Calu3 (cell line): Measurements from ENCODE around the gene CD79A. TPM values are rescaled to one million over a fixed set of nuclear protein-coding genes. Genes with fewer than 3 reads are reported as not detected.

Source experiments
- BruUV-seq: library from RNA; stranded (reverse); fragments of 400-500 nt; replicated peaks from 2 replicates; lab custom pipeline; 2021; lab: Mats Ljungman, UMichigan
- CTCF ChIA-PET: fragments of 300-600 bp; sonication (Branson Sonifier 250); formaldehyde crosslinking; loops from one replicate; lab custom pipeline; 2022; ENCODE audit warnings: antibody characterized with exemption; lab: Charles Lee
- DNase-seq: peaks from one replicate; pipeline ENCODE4 v3.0.0; 2022
- H3K27ac Mint-ChIP-seq: one replicate; pipeline ENCODE4 v1.8.0; 2022; ENCODE audit warnings: mixed read lengths; ENCODE audit not compliant: unreplicated experiment
- H3K27me3 Mint-ChIP-seq: one replicate; pipeline ENCODE4 v1.8.0; 2022; ENCODE audit warnings: mixed read lengths; ENCODE audit not compliant: unreplicated experiment
- H3K36me3 Mint-ChIP-seq: one replicate; pipeline ENCODE4 v1.8.0; 2022; ENCODE audit warnings: mild to moderate bottlenecking, moderate library complexity, mixed read lengths; ENCODE audit not compliant: insufficient read depth, unreplicated experiment
- H3K4me1 Mint-ChIP-seq: one replicate; pipeline ENCODE4 v1.8.0; 2022; ENCODE audit warnings: mild to moderate bottlenecking, low read depth, mixed read lengths; ENCODE audit not compliant: unreplicated experiment
- H3K4me3 Mint-ChIP-seq: one replicate; pipeline ENCODE4 v1.8.0; 2022; ENCODE audit warnings: mild to moderate bottlenecking, low read depth, moderate library complexity, mixed read lengths; ENCODE audit not compliant: unreplicated experiment
- H3K9me3 Mint-ChIP-seq: one replicate; pipeline ENCODE4 v1.8.0; 2022; ENCODE audit warnings: low read depth, mixed read lengths; ENCODE audit not compliant: unreplicated experiment
- intact Hi-C: fragments of 100-400 bp; cut with micrococcal nuclease; formaldehyde crosslinking; loops from one replicate; pipeline ENCODE4 v1.10.0; 2022; ENCODE audit not compliant: unreplicated experiment
- total RNA-seq: library from RNA; stranded (reverse); gene quantifications from 2 replicates; pipeline ENCODE4 v1.2.3, GENCODE V29; 2022
- TF ChIP-seq, protein P1 (sequence below): fragments of 200-600 bp; IDR thresholded peaks from one replicate; pipeline ENCODE4 v1.8.0; 2022; ENCODE audit warnings: antibody characterized with exemption; ENCODE audit not compliant: unreplicated experiment

The CD79A gene
- total RNA-seq, 1 experiment from 2014 or later, result 0.45 TPM

DNA sequence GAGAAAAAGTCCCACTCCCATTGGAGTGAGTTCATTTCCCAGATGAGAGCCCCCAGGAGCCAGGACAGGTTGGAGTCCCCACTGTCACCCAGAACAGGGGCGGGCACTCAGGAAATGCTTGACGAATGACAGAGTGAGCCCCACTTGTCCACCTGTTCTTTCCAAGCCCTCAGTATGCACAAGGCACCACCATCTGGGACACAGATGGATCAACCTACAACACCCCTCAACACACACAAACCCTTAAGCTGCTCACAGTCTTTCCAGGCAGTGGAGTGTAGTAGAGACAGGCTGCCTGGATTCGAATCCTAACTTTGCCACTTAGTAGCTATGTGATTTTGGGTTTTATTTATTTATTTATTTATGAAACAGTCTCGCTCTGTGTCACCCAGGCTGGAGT lies 13.9 kb downstream of the CD79A start:
- H3K9me3 Mint-ChIP-seq, result no peaks in the 10 kb centered on the region
- intact Hi-C loops, result no loop called here
- no peaks in the 10 kb centered on the region for H3K27me3 Mint-ChIP-seq
- no peak overlapping the region for H3K4me3 Mint-ChIP-seq
- DNase-seq, result no peak
- no TSS peak for BruUV-seq
- H3K4me1 Mint-ChIP-seq, result peaks cover 41% of the 10 kb centered on the region
- H3K36me3 Mint-ChIP-seq, result peaks cover 45% of the 10 kb centered on the region
- TF ChIP-seq, protein P1, sequence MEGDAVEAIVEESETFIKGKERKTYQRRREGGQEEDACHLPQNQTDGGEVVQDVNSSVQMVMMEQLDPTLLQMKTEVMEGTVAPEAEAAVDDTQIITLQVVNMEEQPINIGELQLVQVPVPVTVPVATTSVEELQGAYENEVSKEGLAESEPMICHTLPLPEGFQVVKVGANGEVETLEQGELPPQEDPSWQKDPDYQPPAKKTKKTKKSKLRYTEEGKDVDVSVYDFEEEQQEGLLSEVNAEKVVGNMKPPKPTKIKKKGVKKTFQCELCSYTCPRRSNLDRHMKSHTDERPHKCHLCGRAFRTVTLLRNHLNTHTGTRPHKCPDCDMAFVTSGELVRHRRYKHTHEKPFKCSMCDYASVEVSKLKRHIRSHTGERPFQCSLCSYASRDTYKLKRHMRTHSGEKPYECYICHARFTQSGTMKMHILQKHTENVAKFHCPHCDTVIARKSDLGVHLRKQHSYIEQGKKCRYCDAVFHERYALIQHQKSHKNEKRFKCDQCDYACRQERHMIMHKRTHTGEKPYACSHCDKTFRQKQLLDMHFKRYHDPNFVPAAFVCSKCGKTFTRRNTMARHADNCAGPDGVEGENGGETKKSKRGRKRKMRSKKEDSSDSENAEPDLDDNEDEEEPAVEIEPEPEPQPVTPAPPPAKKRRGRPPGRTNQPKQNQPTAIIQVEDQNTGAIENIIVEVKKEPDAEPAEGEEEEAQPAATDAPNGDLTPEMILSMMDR, result no peak
- H3K27ac Mint-ChIP-seq, result no peak overlapping the region
- CTCF ChIA-PET, result no interaction called here

DNA sequence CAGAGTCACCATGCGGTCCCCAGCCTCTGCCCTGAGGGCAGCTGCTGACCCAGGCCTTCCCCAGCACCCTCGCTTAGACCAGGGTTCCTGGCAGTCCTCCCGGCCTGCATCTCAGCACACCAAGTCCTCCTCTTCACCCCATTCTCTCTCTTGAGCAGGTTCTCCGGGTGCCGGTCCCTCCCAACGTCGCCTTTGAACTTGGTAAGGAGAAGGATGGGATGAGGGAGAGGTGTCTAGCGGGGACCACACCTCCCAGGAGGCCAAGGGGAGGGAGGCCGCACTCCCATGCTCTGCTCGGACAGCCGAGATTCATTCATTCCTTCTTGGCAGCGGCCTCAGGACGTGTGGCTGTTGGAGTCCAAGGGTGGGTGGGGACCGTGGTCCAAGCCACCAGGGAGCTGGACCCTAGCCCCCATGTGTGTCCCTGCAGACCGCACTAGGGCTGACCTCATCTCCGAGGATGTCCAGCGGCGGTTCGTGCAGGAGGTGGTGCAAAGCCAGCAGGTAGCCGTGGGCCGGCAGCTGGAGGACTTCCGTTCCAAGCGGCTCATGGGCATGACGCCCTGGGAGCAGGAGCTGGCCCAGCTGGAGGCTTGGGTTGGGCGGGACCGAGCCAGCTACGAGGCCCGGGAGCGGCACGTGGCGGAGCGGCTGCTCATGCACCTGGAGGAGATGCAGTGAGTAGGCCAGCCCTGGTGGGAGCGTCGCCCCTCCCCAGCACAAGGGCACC lies 15.3 kb downstream of the CD79A start:
- no peak overlapping the region for H3K27ac Mint-ChIP-seq
- no peaks in the 10 kb centered on the region for H3K9me3 Mint-ChIP-seq
- H3K4me1 Mint-ChIP-seq, result peaks cover 27% of the 10 kb centered on the region
- TF ChIP-seq, protein P1, result no peak
- no peak overlapping the region for H3K4me3 Mint-ChIP-seq
- CTCF ChIA-PET, result interaction anchor here (0.6 kb wide), 1 partner anchor 37 kb away, joined by 7 read pairs; no protein-coding TSS in a partner anchor
- peaks cover 37% of the 10 kb centered on the region for H3K36me3 Mint-ChIP-seq
- no TSS peak for BruUV-seq
- intact Hi-C loops, result no loop called here
- H3K27me3 Mint-ChIP-seq, result no peaks in the 10 kb centered on the region
- no peak for DNase-seq

DNA sequence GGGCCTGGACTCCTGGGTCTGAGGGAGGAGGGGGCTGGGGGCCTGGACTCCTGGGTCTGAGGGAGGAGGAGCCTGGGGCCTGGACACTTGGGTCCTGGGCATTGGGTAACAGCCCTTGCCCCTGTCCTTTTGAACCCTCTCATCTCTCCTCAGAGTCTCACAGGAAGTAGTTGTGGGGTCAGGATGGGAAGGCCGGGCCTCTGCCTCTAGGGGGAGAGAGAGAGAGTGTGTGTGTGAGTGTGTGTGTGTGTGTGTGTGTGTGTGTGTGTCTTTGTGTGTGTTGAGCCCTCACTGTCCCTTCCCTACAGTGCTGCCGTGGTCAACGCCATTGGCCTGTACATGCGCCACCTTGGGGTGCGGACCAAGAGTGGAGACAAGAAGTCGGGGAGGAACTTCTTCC lies 16.8 kb downstream of the CD79A start:
- intact Hi-C loops, result no loop called here
- no TSS peak for BruUV-seq
- H3K9me3 Mint-ChIP-seq, result no peaks in the 10 kb centered on the region
- peaks cover 11% of the 10 kb centered on the region for H3K4me1 Mint-ChIP-seq
- H3K27me3 Mint-ChIP-seq, result no peaks in the 10 kb centered on the region
- CTCF ChIA-PET, result no interaction called here
- no peak overlapping the region for H3K4me3 Mint-ChIP-seq
- TF ChIP-seq, protein P1, result no peak
- H3K27ac Mint-ChIP-seq, result no peak overlapping the region
- no peak for DNase-seq
- peaks cover 34% of the 10 kb centered on the region for H3K36me3 Mint-ChIP-seq

DNA sequence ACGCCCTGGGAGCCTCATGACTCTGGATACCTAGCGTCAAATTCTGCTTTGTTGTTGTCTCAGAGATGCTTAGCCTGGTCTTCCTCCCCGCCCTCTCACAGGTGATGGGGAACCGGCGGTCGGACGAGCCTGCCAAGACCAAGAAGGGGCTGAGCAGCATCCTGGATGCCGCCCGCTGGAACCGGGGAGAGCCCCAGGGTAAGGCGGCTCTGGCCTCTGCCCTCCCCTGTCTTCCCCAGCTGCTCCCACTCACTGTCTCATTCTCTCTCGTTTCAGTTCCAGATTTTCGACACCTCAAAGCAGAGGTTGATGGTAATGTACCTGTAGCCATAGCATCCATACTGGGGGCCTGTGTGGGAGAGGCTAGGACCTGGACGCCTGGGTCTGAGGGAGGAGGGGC lies 17.3 kb downstream of the CD79A start:
- TF ChIP-seq, protein P1, result no peak
- Mint-ChIP-seq H3K27ac (no peak overlapping the region), H3K36me3 (peaks cover 33% of the 10 kb centered on the region), H3K27me3 (no peaks in the 10 kb centered on the region), H3K9me3 (no peaks in the 10 kb centered on the region), H3K4me1 (peaks cover 6% of the 10 kb centered on the region), H3K4me3 (no peak overlapping the region)
- CTCF ChIA-PET, result no interaction called here
- no TSS peak for BruUV-seq
- DNase-seq, result no peak
- intact Hi-C loops, result no loop called here
